ENCODE measurements around the gene REL.
"Not testable (repeated sequence)": the region's sequence is repeated elsewhere in the genome, so short reads cannot be mapped to it uniquely, and the experiment has no call there.

REL gene

GRCh38 chr2:60888853-60889252, 7.5 kb downstream of the REL start:
- Histone ChIP-seq H3K27me3 (ENCODE audit: insufficient read depth, low read length) (no peaks in the 10 kb centered on the region), H3K36me3 (ENCODE audit: insufficient read depth, low read length) (no peaks in the 10 kb centered on the region), H3K9me3 (ENCODE audit: insufficient read depth, low read depth, low read length) (no peaks in the 10 kb centered on the region), H3K9ac (ENCODE audit: low read depth, low read length) (no peak overlapping the region), H3K27ac (ENCODE audit: low read depth, low read length) (no peak overlapping the region), H3K4me3 (ENCODE audit: low read length) (no peak overlapping the region), H3K4me1 (ENCODE audit: insufficient read depth, low read length) (peaks cover 15% of the 10 kb centered on the region)
- 90% methylated on average over 2 of the region's 2 CpGs for WGBS

DNA sequence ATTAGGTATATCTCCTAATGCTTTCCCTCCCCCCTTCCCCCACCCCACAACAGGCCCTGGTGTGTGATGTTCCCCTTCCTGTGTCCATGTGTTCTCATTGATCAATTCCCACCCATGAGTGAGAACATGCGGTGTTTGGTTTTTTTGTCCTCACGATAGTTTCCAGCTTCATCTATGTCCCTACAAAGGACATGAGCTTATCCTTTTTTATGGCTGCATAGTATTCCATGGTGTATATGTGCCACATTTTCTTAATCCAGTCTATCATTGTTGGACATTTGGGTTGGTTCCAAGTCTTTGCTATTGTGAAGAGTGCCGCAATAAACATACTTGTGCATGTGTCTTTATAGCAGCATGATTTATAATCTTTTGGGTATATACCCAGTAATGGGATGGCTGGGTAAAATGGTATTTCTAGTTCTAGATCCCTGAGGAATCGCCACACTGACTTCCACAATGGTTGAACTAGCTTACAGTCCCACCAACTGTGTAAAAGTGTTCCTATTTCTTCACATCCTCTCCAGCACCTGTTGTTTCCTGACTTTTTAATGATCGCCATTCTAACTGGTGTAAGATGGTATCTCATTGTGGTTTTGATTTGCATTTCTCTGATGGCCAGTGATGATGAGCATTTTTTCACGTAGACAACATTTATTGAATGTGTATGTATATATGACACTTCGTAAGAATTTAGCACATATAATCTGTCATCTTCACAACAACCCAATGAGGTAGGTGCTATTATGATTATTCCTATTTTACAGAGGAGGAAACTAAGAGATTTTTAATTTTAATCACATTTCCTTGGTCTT, 8.4 kb downstream of the REL start:
- WGBS: 92% methylated on average over 6 of the region's 7 CpGs
- H3K36me3 ChIP-seq (ENCODE audit: insufficient read depth, low read length); H3K9ac ChIP-seq (ENCODE audit: low read depth, low read length); H3K4me3 ChIP-seq (ENCODE audit: low read length); H3K27ac ChIP-seq (ENCODE audit: low read depth, low read length); H3K9me3 ChIP-seq (ENCODE audit: insufficient read depth, low read depth, low read length); H3K27me3 ChIP-seq (ENCODE audit: insufficient read depth, low read length): not testable (repeated sequence)
- H3K4me1 ChIP-seq (ENCODE audit: insufficient read depth, low read length): peaks cover 10% of the 10 kb centered on the region; the same call in 1 of the 2 replicates

DNA sequence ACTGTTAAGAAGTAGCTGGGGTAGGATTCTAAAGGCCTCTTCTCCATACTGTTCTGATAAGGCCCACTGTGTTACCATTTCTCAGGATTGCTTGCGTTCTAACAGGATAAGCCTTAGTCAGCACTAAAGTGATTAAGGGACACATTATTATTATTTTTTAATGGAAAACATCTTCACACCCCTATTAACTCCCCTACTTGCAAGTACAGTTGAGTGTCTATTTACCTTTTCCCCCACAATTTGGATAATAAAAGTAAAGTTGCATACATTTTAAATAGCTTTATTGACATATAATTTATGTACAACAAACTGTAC, 9.0 kb downstream of the REL start:
- no CpG with 5 or more reads among the region's 1 CpG for WGBS
- no peak overlapping the region for H3K9ac ChIP-seq (ENCODE audit: low read depth, low read length)
- H3K27ac ChIP-seq (ENCODE audit: low read depth, low read length): no peak overlapping the region
- 0 out of 2 replicates have a peak, but pooled peaks cover 8% of the 10 kb centered on the region for H3K4me1 ChIP-seq (ENCODE audit: insufficient read depth, low read length)
- H3K36me3 ChIP-seq (ENCODE audit: insufficient read depth, low read length): peaks cover 5% of the 10 kb centered on the region; the same call in 1 of the 2 replicates
- H3K4me3 ChIP-seq (ENCODE audit: low read length): no peak overlapping the region
- no peaks in the 10 kb centered on the region for H3K27me3 ChIP-seq (ENCODE audit: insufficient read depth, low read length)
- H3K9me3 ChIP-seq (ENCODE audit: insufficient read depth, low read depth, low read length): no peaks in the 10 kb centered on the region

GRCh38 chr2:60891180-60891579, 9.8 kb downstream of the REL start:
- Histone ChIP-seq H3K4me1 (ENCODE audit: insufficient read depth, low read length) (no peaks in the 10 kb centered on the region), H3K27me3 (ENCODE audit: insufficient read depth, low read length) (no peaks in the 10 kb centered on the region), H3K4me3 (ENCODE audit: low read length) (no peak overlapping the region), H3K36me3 (ENCODE audit: insufficient read depth, low read length) (peaks cover 10% of the 10 kb centered on the region; the same call in 1 of the 2 replicates), H3K9ac (ENCODE audit: low read depth, low read length) (no peak overlapping the region), H3K9me3 (ENCODE audit: insufficient read depth, low read depth, low read length) (no peaks in the 10 kb centered on the region), H3K27ac (ENCODE audit: low read depth, low read length) (no peak overlapping the region)
- WGBS: 94% methylated on average over 2 of the region's 3 CpGs

DNA sequence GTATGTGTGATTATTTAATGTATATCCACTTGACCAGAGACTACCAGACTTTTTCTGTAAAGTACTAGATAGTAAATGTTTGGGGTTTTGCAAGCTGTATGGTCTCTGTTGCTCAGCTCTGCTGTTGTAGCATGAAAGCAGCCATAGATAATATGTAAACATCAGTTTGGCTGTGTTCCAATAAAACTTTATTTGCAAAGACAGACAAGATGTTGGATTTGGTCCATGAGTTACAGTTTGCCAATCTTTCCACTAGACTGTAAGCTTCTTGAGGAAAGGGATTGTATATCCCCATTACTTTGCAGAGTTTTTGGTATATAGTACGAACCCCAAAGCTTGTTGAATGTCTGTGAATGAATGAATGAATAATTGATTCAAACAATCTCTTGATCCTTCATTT, 17.2 kb downstream of the REL start:
- H3K9ac ChIP-seq (ENCODE audit: low read depth, low read length): no peak overlapping the region
- WGBS: no CpG with 5 or more reads among the region's 1 CpG
- no peaks in the 10 kb centered on the region for H3K9me3 ChIP-seq (ENCODE audit: insufficient read depth, low read depth, low read length)
- peaks cover 19% of the 10 kb centered on the region for H3K36me3 ChIP-seq (ENCODE audit: insufficient read depth, low read length)
- no peaks in the 10 kb centered on the region for H3K27me3 ChIP-seq (ENCODE audit: insufficient read depth, low read length)
- no peak overlapping the region for H3K4me3 ChIP-seq (ENCODE audit: low read length)
- H3K4me1 ChIP-seq (ENCODE audit: insufficient read depth, low read length): no peaks in the 10 kb centered on the region
- no peak overlapping the region for H3K27ac ChIP-seq (ENCODE audit: low read depth, low read length)

GRCh38 chr2:60899230-60899891, 18.0 kb downstream of the REL start:
- H3K4me1 ChIP-seq (ENCODE audit: insufficient read depth, low read length): no peaks in the 10 kb centered on the region
- H3K27ac ChIP-seq (ENCODE audit: low read depth, low read length): no peak overlapping the region
- H3K27me3 ChIP-seq (ENCODE audit: insufficient read depth, low read length): no peaks in the 10 kb centered on the region
- WGBS: 98% methylated on average over 5 of the region's 6 CpGs
- H3K9ac ChIP-seq (ENCODE audit: low read depth, low read length): no peak overlapping the region
- H3K9me3 ChIP-seq (ENCODE audit: insufficient read depth, low read depth, low read length): no peaks in the 10 kb centered on the region
- peaks cover 17% of the 10 kb centered on the region for H3K36me3 ChIP-seq (ENCODE audit: insufficient read depth, low read length)
- no peak overlapping the region for H3K4me3 ChIP-seq (ENCODE audit: low read length)

DNA sequence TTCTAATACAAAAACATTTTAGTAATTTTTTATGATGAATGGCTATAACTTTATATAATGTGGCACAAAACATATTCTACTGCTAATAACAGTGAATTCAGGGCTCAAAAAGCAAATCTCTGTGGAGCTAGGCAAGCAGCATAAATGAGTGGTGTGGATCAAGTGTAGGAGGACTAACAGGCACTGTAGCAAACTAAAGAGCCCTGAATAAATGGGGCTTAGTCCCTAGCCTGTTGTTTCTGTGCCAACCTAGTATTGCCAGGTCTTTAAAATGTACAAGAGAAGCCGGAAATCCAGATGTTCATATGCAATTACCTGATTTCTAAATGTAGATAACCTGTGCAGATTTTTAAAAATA, 18.5 kb downstream of the REL start:
- no peaks in the 10 kb centered on the region for H3K4me1 ChIP-seq (ENCODE audit: insufficient read depth, low read length)
- H3K9me3 ChIP-seq (ENCODE audit: insufficient read depth, low read depth, low read length): no peaks in the 10 kb centered on the region
- no peaks in the 10 kb centered on the region for H3K27me3 ChIP-seq (ENCODE audit: insufficient read depth, low read length)
- H3K27ac ChIP-seq (ENCODE audit: low read depth, low read length): no peak overlapping the region
- 88% methylated on average over 1 of the region's 1 CpG for WGBS
- no peak overlapping the region for H3K4me3 ChIP-seq (ENCODE audit: low read length)
- no peak overlapping the region for H3K9ac ChIP-seq (ENCODE audit: low read depth, low read length)
- peaks cover 14% of the 10 kb centered on the region for H3K36me3 ChIP-seq (ENCODE audit: insufficient read depth, low read length)

- not testable (repeated sequence) for H3K9ac ChIP-seq (ENCODE audit: low read depth, low read length); H3K36me3 ChIP-seq (ENCODE audit: insufficient read depth, low read length); H3K4me1 ChIP-seq (ENCODE audit: insufficient read depth, low read length); H3K27ac ChIP-seq (ENCODE audit: low read depth, low read length); H3K9me3 ChIP-seq (ENCODE audit: insufficient read depth, low read depth, low read length); H3K27me3 ChIP-seq (ENCODE audit: insufficient read depth, low read length); H3K4me3 ChIP-seq (ENCODE audit: low read length)
- WGBS: 97% methylated on average over 6 of the region's 6 CpGs
These were observed 19.9 kb downstream of the REL start for GRCh38 chr2:60901296-60901695.

DNA sequence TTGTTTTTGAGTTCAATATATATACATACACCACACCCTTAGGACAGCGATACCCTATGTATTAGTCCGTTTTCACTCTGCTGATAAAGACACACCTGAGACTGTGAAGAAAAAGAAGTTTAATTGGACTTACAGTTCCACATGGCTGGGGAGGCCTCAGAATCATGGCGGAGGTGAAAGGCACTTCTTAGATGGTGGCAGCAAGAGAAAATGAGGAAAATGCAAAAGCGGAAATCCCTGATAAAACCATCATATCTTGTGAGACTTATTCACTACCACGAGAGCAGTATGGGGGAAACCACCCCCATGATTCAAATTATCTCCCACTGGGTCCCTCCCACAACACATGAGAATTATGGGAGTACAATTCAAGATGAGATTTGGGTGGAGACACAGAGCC, 24.5 kb downstream of the REL start:
- not testable (repeated sequence) for H3K9me3 ChIP-seq (ENCODE audit: insufficient read depth, low read depth, low read length); H3K4me3 ChIP-seq (ENCODE audit: low read length); H3K36me3 ChIP-seq (ENCODE audit: insufficient read depth, low read length); H3K9ac ChIP-seq (ENCODE audit: low read depth, low read length); H3K27ac ChIP-seq (ENCODE audit: low read depth, low read length); H3K4me1 ChIP-seq (ENCODE audit: insufficient read depth, low read length); H3K27me3 ChIP-seq (ENCODE audit: insufficient read depth, low read length)
- 92% methylated on average over 4 of the region's 5 CpGs for WGBS

GRCh38 chr2:60906395-60906794, 25.0 kb downstream of the REL start:
- Histone ChIP-seq H3K4me3 (ENCODE audit: low read length) (no peak overlapping the region), H3K27ac (ENCODE audit: low read depth, low read length) (no peak overlapping the region), H3K27me3 (ENCODE audit: insufficient read depth, low read length) (no peaks in the 10 kb centered on the region), H3K9ac (ENCODE audit: low read depth, low read length) (no peak overlapping the region), H3K36me3 (ENCODE audit: insufficient read depth, low read length) (no peaks in the 10 kb centered on the region; the same call in 1 of the 2 replicates), H3K4me1 (ENCODE audit: insufficient read depth, low read length) (no peaks in the 10 kb centered on the region), H3K9me3 (ENCODE audit: insufficient read depth, low read depth, low read length) (no peaks in the 10 kb centered on the region)
- WGBS: 98% methylated on average over 2 of the region's 2 CpGs

DNA sequence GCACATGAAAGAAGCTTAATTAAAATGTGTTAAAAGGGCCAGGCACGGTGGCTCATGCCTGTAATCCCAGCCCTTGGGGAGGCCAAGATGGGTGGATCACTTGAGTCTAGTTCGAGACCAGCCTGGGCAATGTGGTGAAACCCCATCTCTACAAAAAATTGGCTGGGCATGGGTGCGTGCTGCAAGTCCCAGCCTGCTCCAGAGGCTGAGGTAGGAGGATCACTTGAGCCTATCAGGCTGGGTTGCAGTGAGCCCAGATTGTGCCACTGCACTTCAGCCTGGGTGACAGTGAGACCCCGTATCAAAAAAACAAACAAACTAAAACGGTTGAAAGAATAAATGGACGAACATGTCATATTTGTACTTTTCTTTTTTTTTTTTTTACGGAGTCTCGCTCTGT, 26.0 kb downstream of the REL start:
- H3K27ac ChIP-seq (ENCODE audit: low read depth, low read length): no peak overlapping the region
- H3K27me3 ChIP-seq (ENCODE audit: insufficient read depth, low read length): no peaks in the 10 kb centered on the region
- 95% methylated on average over 8 of the region's 8 CpGs for WGBS
- H3K4me3 ChIP-seq (ENCODE audit: low read length): no peak overlapping the region
- H3K36me3 ChIP-seq (ENCODE audit: insufficient read depth, low read length): no peaks in the 10 kb centered on the region; the same call in 1 of the 2 replicates
- no peaks in the 10 kb centered on the region for H3K4me1 ChIP-seq (ENCODE audit: insufficient read depth, low read length)
- H3K9me3 ChIP-seq (ENCODE audit: insufficient read depth, low read depth, low read length): no peaks in the 10 kb centered on the region; the same call in 1 of the 2 replicates
- no peak overlapping the region for H3K9ac ChIP-seq (ENCODE audit: low read depth, low read length)
